Vagina (tissue), 2 donors: Measurements from ENCODE around the gene NUDT22.

Source experiments
- POLR2A ChIP-seq, 2 donors: fragments of 450-650 bp; IDR thresholded peaks; one replicate each; pipeline ENCODE4 v1.6.1; 2017; ENCODE audit warnings: antibody characterized with exemption in 2 of 2, mild to moderate bottlenecking in 2 of 2, moderate library complexity in 2 of 2
- POLR2AphosphoS5 ChIP-seq, 2 donors: sonication (generic); formaldehyde crosslinking; IDR thresholded peaks; one replicate each; pipeline ENCODE4 v1.9.0; 2017; ENCODE audit warnings: antibody characterized with exemption in 2 of 2, mild to moderate bottlenecking in 2 of 2, low read depth in 1 of 2; ENCODE audit not compliant: insufficient read depth in 1 of 2
- TF ChIP-seq, protein P1 (sequence below), 3 experiments: fragments of 450-650 bp in 2 of 3; fragments of 200-600 bp in 1 of 3; sonication (generic) in 1 of 3; IDR thresholded peaks; one replicate each; pipeline ENCODE4 v1.5.1; 2017 to 2019; ENCODE audit warnings: antibody characterized with exemption in 3 of 3, mild to moderate bottlenecking in 2 of 3, moderate library complexity in 2 of 3

DNA sequence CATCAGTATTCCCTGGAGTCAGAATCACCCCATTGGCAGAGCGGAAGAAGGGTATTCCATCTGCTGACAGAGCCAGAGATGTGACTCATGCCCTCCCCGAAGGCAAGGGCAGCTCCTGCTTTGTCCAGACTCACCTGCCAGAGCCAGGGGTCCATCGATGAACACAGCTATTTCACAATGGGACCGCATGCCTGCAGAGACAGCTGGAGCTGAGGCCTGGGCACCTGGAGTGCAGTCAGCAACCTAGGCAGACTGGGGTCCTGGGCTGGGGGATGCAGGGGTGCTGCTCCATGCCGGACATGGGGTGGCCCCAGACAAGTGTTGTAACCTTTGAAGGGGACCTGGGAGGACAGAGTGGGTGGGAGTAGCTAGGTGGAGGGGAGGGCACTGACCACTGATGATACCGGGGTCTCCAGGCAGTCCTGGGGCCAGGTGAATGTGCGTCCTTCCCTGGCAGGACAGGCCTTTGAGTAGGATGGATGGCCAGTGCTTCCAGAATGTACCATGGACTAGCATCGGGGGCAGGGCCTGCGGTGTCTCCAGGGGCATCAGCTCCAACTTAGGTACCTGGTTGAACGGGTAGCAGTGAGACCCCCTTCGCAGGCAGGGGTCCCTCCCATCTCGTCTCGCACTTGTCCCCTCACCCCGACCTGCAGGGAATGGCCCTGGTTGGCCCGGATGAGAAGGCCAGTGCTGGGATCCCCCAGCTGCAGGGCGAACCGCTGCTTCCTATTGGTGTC is 1.8 kb upstream of the NUDT22 start:
- TF ChIP-seq, protein P1, sequence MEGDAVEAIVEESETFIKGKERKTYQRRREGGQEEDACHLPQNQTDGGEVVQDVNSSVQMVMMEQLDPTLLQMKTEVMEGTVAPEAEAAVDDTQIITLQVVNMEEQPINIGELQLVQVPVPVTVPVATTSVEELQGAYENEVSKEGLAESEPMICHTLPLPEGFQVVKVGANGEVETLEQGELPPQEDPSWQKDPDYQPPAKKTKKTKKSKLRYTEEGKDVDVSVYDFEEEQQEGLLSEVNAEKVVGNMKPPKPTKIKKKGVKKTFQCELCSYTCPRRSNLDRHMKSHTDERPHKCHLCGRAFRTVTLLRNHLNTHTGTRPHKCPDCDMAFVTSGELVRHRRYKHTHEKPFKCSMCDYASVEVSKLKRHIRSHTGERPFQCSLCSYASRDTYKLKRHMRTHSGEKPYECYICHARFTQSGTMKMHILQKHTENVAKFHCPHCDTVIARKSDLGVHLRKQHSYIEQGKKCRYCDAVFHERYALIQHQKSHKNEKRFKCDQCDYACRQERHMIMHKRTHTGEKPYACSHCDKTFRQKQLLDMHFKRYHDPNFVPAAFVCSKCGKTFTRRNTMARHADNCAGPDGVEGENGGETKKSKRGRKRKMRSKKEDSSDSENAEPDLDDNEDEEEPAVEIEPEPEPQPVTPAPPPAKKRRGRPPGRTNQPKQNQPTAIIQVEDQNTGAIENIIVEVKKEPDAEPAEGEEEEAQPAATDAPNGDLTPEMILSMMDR (IDR thresholded peaks at IDR 0.05): no peak
- TF ChIP-seq POLR2AphosphoS5 (IDR thresholded peaks at IDR 0.05; ENCODE audit: insufficient read depth in 1 of 2, low read depth in 1 of 2) (no peak), POLR2A (IDR thresholded peaks at IDR 0.05) (no peak)
